Muscle of back (tissue), 11 donors: Measurements from ENCODE around the gene PHYH. TPM values are rescaled to one million over a fixed set of nuclear protein-coding genes. Genes with fewer than 3 reads are reported as not detected.
"Not testable (repeated sequence)": the region's sequence is repeated elsewhere in the genome, so short reads cannot be mapped to it uniquely, and the experiment has no call there.

Experiments used
- DNase-seq, 3 donors: peaks; one replicate each; pipeline versions ENCODE4 v3.0.0 to v3.0.0-alpha.2; 2013
- polyA plus RNA-seq, 10 donors: library from polyadenylated mRNA; unstranded; fragments of 120-200 nt; gene quantifications; one replicate each; pipeline ENCODE4 v1.2.1, GENCODE V29; 2013; ENCODE audit not compliant: insufficient read length in 10 of 10

PHYH gene
- polyA plus RNA-seq, 10 donors: 26.7 to 51.5 (median 40.5) TPM

DNA sequence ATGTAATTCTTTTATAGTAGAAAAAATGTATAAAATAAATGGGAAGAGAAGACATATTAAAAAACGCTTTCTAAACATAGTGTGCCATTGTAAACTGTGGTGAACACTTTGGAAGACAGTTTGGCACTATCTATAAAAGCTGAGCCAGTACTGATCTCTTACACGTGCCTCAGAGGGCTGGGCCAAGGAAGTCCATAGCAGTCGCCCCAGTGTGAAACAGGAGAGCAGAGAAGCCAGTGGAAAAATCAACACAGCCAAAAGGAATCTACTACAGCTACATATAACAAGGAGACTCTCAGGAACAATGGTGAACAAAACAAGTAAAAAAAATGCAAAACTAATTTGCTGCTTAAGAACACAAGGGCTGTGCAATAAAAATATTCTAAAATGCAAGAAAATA is 27.7 kb upstream of the PHYH start:
- peak; percentile 33 to 69 (median 65) for DNase-seq

DNA sequence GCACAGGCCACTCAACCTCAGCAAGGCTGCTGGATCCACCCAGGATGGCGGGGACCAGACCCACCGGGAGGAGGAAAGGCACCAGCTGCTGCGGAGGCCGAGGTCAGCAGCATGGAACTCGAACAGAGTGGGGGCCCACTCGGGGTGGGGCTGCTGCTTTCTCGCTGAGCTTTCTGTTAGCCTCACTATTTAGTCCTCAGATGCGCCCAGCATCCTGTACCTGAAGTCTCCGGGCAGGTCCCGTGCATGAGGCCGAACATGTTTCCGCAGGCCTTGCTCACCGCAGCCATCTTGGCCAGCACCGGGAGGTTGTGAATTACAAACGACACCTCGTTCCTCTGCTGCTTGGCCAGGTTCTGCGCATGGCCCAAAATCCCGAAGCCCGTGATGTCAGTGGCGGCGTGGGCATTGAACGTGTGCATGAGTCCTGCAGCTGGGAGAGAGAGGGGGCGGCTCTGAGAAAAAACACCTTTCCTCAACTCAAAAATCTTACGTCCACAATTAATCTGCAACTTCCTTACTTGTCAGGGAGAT is 22.8 kb upstream of the PHYH start:
- no peak for DNase-seq

DNA sequence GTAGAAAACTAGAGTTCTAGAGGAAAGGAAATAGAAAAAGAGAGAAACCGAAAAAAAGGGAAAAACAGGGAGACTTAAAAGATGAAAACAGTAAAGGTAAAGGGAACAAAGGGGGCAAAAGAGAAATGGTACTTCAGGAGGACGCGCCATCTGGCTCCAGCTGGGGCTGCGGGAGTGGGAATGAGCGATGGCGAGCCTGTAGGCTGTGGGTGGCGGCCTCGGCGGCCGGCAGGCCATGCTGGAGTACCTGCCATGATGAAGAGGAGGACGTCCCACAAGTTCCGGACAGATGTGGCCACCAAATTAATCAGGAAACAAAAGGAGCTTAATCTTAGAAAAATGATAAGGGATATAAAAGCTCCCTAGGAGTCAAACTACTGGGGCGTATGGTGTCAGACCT is 21.7 kb upstream of the PHYH start:
- DNase-seq: no peak

DNA sequence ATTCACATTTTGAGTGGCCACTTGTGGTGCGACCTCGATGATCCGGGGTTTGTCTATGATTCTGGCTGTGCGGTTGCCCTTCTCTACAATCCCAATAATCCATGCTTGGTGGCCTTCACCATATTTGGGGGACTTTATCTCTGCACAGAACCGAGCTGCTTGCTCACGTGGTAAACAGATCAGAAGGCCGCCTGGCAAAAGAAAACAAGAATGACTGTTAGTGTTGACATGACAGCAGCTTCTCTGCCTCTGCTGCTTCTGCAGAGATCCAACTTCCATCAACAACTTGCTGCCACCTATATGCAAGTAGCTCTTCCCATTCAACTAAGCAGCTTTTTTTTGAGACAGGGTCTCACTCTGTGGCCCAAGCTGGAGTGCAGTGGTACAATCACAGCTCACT is 19.3 kb upstream of the PHYH start:
- no peak for DNase-seq

DNA sequence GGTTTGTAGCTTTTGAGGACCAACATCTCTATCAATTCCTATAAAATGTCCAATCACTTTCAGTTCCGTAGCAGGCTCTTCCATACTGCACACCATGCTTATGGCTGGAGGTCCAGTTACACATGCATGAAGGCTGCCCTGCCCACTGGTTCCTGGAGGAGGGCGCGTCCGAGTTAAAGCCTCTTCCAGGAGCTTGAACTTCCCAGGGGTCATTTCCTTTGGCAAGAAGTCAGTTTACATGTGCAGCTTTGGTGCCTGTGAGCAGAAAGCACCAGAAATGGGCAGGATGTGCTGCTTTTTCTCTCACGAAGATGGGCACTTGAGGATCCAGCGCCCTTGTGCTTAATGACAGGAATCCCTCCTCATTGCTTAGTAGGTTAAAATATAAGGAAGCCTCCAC is 17.6 kb upstream of the PHYH start:
- DNase-seq: no peak

DNA sequence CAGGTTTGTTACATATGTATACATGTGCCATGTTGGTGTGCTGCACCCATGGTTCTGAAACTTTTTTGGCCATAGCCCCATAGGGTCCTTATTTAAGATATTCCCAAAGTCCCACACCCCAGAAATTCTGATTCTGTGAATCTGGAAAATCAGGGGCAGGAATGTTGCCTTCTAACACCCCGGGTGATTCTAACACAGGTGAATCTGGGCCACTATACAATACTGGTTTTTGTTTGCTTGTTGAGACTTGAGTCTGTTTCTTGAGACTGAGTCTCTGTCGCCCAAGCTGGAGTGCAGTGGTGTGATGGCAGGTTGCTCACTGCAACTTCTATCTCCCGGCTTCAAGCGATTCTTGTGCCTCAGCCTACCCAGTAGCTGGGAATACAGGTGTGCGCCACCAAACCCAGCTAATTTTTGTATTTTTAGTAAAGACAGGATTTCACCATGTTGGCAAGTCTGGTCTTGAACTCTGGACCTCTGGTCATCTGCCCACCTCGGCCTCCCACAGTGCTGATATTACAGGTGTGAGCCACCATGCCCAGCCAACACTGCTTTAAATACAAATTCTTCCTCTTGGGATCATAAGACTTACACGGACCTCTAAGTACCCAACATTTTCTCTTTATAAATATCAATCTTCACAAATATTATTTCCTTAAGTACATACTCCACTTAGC is 16.9 kb upstream of the PHYH start:
- no peak for DNase-seq

DNA sequence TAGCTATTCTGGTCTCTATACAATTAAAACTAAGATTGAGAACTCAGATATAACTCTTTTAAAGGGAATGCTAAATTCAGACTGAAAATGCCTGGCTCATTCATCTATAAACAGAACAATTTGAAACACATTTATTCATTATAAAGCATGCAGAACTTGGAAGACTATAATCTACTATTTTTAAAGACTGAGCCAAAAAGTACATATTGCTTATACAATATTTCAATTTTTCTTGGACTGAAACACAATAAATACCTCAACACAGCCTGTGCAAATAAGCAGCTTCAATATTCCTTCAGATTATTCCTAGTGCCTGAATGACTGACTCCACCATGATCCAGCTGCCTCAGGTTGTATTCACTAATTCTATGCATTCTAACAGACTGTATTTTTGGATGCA is 15.5 kb upstream of the PHYH start:
- DNase-seq: peak in 1 of 3 donors; percentile 52

DNA sequence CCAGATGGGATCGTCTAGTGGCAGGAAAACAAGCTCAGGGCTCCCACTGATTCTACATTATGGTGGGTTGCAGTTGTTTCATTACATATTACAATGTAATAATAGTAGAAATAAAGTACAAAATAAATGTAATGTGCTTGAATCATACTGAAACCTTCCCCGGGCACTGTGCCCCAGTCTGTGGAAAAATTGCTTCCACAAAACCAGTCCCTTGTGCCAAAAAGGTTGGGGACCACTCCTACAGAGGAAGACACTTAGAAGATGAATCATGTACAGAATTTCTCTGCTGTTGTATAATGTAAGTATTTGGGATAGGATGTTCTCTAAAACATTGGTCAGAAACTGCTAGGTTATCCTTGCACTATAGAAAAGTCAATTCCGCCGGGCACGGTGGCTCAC is 11.3 kb upstream of the PHYH start:
- peak in 1 of 3 donors; percentile 22 for DNase-seq

DNA sequence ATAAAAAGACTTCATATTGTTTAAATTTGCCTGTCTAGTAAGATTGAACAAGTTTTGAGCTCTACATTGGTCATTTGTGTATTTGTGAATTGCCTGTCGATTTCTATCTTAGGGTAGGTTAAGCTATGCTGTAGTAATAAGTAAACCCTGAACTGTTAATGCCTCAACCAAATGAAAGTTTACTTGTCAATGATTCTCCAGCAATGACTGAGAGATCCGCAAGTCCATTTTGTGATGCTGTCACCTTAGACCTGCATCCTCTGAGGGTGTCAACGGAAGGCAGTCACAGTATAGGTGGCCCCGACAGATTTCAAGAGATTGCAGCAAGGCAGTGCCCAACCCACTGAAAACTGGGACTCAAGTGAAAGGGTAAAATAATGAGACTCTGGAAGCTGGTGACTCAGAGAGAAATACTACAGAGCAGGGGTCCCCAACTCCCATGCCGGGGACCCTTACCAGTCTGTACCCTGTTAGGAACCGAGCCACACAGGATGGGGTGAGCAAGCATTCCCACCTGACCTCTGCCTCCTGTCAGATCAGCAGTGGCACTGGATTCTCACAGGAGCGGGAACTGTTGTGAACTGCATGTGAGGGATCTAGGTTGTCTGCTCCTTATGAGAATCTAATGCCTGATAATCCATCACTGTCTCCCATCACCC is 10.8 kb upstream of the PHYH start:
- no peak for DNase-seq

DNA sequence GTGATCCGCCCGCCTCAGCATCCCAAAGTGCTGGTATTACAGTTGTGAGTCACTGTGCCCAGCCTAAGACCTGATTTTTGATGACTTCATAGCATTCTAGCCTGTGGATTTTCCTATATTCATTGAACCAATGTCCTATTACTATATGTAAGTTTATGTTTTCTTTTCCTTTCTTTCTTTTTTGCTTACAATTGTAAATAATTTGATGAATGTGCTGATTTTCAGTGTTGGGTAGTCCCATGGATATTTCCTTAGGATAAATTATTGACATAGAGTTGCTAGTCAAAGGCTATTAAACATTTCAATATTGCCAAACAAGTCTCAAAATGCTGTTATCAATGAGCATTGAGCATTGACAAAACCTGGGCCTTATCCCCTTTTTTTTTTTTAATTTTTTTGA is 9.9 kb upstream of the PHYH start:
- no peak for DNase-seq

DNA sequence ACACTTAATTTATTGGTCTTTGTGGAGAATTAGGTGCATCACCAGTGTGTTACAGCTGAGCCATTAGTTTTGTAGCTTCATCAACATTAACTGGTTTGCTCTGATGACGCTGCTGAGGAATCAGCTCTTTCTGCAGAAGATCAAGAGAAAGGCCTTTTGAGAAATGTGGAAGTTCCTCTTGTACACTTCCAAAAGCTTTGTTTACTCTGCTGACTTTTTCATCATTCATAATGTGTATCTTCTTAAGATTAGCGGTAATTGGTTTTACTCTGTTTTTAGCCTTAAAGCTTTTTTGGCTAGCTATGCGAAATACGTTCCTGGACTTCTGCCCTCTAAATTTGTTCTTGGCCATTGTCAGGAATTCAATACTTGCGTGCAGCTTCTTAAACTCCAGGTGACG is 8.2 kb upstream of the PHYH start:
- DNase-seq: no peak

DNA sequence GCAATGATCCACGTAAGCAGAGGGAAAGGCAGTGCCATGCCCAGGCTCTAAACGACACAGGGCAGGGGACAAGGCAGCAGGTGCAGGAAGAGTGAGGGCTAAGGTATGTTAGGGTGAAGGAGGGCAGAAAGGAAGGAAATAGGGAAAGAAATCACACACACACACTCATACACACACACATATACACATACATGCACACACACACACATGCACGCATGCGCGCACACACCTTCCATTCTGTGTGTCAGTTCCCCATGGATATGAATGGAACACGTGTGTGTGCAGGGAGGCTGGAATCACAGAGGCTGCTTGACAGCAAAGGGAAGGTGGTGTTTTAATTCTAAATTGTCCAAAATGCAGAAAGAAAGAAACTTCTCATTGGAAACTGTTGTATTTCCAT is 6.2 kb upstream of the PHYH start:
- no peak for DNase-seq

DNA sequence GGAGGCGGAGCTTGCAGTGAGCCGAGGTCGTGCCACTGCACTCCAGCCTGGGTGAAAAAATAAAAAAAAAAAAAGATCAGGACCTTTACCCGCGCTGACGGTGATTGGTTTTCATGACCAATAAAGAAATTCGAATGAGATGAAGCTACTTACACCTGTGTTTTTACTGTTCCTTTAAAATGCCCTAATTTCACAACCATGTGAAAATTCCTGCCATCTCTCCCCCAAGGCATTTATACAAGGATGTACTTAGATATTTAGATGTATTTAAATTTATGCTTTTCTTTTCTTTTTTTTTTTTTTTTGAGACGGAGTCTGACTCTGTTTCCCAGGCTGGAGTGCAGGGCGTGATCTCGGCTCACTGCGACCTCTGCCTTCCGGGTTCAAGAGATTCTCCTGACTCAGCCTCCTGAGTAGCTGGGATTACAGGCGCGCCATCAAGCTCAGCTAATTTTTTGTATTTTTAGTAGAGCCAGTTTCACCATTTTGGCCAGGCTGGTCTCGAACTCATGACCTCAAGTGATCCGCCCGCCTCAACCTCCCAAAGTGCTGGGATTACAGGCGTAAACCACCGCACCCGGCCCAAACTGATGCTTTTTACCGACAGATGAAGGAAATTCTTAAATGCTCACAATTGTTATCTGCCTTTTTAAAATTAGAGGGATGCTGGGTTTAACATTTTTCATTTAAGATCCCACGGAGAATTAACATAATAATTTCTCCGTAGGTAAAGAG is 3.1 kb upstream of the PHYH start:
- DNase-seq: no peak

DNA sequence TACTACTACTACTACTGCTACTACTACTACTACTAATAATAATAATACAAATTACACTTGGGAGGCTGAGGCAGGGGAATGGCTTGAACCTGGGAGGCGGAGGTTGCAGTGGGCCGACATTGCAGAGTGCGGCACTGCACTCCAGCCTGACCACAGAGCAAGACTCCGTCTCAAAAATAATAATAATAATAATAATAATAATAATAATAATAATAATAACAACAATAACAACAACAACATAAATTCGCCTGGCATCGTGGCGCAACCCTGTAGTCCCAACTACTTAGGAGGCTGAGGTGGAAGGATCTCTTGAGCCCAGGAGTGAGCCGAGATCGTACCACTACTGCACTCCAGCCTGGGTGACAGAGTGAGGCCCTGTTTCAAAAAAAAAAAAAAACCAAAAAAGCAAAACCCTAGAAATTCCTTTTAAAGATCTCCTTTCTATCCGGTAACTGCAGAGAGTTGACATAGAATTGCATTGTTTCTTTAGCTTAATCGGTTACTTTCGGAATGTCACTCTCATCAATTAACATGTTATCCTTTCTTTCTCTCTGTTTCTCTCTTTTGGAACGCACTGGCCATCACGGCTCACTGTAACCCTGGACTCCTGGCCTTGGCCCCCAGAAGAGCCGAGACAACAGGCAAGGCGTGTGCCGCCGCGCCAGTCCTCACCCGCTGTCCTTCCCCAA is 972 bp downstream of the PHYH start:
- DNase-seq: no peak

DNA sequence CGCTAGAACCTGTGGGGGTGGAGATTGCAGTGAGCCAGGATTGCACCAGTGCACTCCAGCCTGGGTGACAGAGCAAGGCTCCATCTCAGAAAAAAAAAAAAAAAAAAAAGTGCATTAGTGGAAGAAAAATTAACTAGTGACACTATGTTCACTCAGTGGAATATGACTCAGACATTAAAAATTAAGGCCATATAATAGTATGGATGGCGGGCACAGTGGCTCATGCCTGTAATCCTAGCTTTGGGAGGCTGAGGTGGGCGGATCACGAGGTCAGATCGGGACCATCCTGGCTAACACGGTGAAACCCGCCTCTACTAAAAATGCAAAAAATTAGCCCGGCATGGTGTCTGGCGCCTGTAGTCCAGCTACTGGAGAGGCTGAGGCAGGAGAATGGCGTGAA is 3.4 kb downstream of the PHYH start:
- no peak for DNase-seq

DNA sequence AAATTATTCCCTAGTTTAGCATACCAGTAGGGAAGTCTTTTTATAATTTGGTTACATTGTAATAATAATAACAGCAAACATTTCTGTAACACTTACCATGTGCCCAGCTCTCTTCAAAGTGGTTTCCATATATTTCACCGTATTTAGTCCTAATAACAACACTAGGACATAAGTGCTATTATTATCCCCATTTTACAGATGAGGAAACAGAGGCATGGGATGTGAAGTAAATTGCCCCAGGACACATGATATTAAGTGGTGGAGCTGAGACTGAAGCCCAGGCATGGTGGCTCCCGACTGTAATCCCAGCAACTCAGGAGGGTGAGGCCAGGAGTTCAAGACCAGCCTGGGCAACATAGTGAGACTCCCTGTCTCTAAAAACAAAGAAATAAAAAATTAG is 5.1 kb downstream of the PHYH start:
- DNase-seq: no peak

DNA sequence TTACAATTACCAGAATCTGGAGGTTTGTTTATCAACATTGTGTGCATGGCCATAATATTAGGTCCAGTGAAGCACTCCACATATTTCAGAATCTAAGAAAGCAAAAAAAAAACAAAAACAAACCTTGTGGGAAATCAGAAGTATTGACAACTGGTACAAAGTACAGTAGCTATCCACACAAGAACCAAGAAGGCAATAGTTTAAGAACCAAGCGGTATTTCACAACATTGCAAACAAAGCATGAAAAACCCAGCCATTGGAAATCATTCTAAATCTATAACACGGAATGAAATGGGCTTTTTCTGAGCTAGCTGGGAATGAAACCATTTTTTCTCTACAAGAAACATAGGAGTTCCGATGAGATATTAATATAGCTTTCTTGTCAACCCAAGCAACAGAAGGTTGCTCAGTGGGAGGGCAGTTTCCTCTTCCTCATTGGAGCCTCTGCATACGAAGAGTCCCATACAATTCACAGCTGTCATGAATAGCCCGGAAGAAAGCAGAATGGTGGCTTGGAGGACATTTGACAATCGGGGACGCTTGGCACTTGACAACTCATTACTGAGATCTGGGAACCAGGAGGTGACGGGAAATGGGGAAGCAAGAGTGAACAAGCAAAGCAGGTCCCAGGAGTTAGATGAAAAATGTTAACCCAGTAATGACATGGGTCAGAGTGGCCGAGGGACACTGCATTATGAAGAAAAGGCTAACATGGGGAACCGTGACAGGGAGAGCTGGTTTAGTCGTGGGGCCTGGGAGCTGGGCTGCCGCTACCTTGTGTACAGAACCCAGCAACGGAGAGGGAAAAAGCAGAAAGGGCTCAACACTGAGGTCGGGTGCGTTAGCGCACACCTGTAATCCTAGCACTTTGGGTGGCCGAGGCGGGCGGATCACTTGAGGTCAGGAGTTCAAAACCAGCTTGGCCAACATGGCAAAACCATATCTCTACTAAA is 7.8 kb downstream of the PHYH start:
- no peak for DNase-seq

DNA sequence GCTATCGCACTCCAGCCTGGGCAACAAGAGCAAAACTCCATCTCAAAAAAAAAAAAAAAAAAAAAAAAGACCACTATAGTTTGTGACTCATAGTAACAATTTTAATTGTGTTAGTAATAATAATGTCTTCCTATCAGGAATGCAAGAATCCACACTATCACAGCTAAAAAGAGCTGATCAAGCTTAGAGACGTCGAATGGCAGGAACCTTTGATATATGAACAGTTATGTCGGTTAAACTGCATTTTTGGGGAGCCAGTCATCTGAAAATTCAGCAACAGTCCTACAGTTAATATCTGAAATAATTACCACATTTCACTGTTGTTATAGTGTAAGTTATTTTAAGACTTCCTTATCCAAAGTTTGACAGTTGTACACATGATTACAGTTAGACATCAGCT is 8.8 kb downstream of the PHYH start:
- peak in 1 of 3 donors; percentile 28 for DNase-seq

DNA sequence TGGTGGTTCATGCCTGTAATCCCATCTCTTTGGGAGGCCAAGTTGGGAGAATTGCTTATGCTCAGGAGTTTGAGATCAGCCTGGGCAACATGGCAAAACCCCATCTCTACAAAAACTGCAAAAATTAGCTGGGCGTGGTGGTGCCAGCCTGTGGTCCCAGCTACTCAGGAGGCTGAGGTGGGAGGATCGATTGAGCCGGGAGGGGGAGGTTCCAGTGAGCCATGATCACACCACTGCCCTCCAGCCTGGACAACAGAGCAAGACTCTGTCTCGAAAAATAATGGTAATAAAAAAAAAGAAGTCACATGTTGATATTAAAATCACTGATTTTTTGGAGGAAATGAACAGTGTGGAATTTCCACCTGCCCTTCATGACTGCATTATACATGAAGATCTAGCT is 15.8 kb downstream of the PHYH start:
- no peak for DNase-seq

DNA sequence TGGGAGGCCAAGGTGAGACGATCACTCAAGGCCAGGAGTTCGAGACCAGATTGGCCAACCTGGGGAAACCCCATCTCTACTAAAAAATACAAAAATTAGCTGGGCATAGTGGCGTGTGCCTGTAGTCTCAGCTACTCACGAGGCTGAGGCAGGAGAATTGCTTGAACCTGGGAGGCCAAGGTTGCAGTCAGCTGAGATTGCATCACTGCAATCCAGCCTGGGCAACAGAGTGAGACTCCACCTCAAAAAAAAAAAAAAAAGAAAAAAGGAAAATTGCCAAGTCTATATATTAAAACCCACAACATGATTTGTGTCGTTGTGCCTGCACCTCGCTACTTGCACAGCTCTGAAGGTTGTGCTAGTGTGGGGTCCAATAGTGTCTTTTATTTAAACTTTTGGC is 17.5 kb downstream of the PHYH start:
- DNase-seq: not testable (repeated sequence)

DNA sequence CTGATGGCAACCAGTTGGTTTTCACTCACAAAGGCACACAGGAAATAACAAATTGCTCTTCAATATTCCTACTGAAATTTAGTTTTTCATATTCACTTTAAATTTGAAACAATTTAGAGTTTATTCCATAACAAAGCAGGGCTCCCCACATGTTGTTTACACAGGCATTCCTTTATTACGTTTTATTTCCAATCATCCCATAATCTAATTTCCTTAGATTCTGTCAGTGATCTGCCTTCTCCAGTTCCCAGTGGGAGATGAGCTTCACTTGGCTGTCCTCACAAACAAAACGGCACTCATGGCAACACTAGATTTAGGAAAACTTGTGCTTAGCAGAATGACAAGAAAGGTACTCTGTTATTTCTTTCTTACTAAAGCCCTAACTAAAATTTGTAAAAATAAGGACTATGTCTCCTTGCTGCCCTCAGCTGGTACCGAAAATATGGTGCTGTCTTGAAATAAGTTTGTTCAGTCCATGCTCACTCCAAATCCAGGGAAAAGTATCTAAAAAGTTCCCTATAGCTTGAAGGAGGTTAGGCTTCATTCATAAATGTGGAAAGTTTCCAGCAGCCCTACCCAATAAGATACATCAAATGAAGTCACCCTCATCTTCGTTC is 23.0 kb downstream of the PHYH start:
- DNase-seq: peak in 2 of 3 donors; percentile 36 to 68
